IMR-90 (cell line): ENCODE measurements around the gene RALGAPA2. TPM values are rescaled to one million over a fixed set of nuclear protein-coding genes. Genes with fewer than 3 reads are reported as not detected.

Experiments
- ATAC-seq: fragments of 200-7000 bp; cut with Tn5 transposase; 2 replicates; pipeline ENCODE4 v1.9.1; 2020; ENCODE audit warnings: low read depth, mild to moderate bottlenecking, moderate library complexity
- BruUV-seq: library from RNA; stranded (reverse); fragments of 400-500 nt; replicated peaks from 2 replicates; lab custom pipeline; 2021; lab: Mats Ljungman, UMichigan
- CTCF ChIA-PET: fragments of 300-600 bp; formaldehyde crosslinking; extraction: SDS; loops from one replicate; lab custom pipeline; 2021; ENCODE audit warnings: antibody characterized with exemption; lab: Yijun Ruan, JAX
- POLR2A ChIA-PET: fragments of 300-600 bp; sonication (Branson Sonifier 250); formaldehyde crosslinking; loops from one replicate; lab custom pipeline; 2022; ENCODE audit warnings: antibody characterized with exemption; ENCODE audit not compliant: unreplicated experiment; lab: Charles Lee
- DNase-seq: peaks from one replicate; pipeline ENCODE4 v3.0.0; 2013
- H2AFZ ChIP-seq: replicated peaks from 2 replicates; pipeline ENCODE3; 2013; ENCODE audit warnings: low read length, mild to moderate bottlenecking; ENCODE audit not compliant: poor library complexity
- H2AK5ac ChIP-seq: 2 replicates; pipeline ENCODE4 v1.6.1; 2013; ENCODE audit warnings: low read depth, low read length, inconsistent platforms
- H2AK9ac ChIP-seq: replicated peaks from 2 replicates; pipeline ENCODE3; 2013; ENCODE audit warnings: mild to moderate bottlenecking, low read depth, low read length, moderate library complexity; ENCODE audit not compliant: poor library complexity
- H2BK120ac ChIP-seq: 2 replicates; pipeline ENCODE4 v1.6.1; 2013; ENCODE audit warnings: low read depth, low read length, inconsistent platforms
- H2BK15ac ChIP-seq: 3 replicates; pipeline ENCODE4 v1.6.1; 2013; ENCODE audit warnings: low read depth, low read length, inconsistent platforms
- H2BK20ac ChIP-seq: 2 replicates; pipeline ENCODE4 v1.6.1; 2013; ENCODE audit warnings: low read depth, mild to moderate bottlenecking, inconsistent platforms, low read length, moderate library complexity
- H2BK5ac ChIP-seq: 2 replicates; pipeline ENCODE4 v1.6.1; 2013; ENCODE audit warnings: mild to moderate bottlenecking, low read depth, low read length, inconsistent platforms; ENCODE audit not compliant: poor library complexity, severe bottlenecking
- H3K14ac ChIP-seq: replicated peaks from 2 replicates; pipeline ENCODE4 v1.6.1; 2013; ENCODE audit warnings: low read depth, low read length, inconsistent platforms
- H3K18ac ChIP-seq: 2 replicates; pipeline ENCODE4 v1.6.1; 2013; ENCODE audit warnings: low read depth, low read length, control low read depth
- H3K23ac ChIP-seq: 2 replicates; pipeline ENCODE4 v1.6.1; 2013; ENCODE audit warnings: low read depth, low read length, inconsistent platforms
- H3K27ac ChIP-seq: 2 replicates; pipeline ENCODE4 v1.5.1; 2013; ENCODE audit warnings: mild to moderate bottlenecking, control low read depth, low read length; ENCODE audit not compliant: insufficient read depth
- H3K27me3 ChIP-seq: 2 replicates; pipeline ENCODE4 v1.6.1; 2013; ENCODE audit warnings: low read length; ENCODE audit not compliant: control insufficient read depth, insufficient read depth
- H3K36me3 ChIP-seq: 2 replicates; pipeline ENCODE4 v1.6.1; 2013; ENCODE audit warnings: low read length, mixed read lengths; ENCODE audit not compliant: control insufficient read depth, insufficient read depth
- H3K4ac ChIP-seq: 2 replicates; pipeline ENCODE4 v1.6.1; 2013; ENCODE audit warnings: low read depth, low read length, inconsistent platforms
- H3K4me1 ChIP-seq: 2 replicates; pipeline ENCODE4 v1.6.1; 2013; ENCODE audit warnings: low read length, mixed read lengths; ENCODE audit not compliant: control insufficient read depth, insufficient read depth
- H3K4me2 ChIP-seq: 2 replicates; pipeline ENCODE4 v1.6.1; 2013; ENCODE audit warnings: low read depth, mild to moderate bottlenecking, control low read depth, low read length, moderate library complexity
- H3K4me3 ChIP-seq: 2 replicates; pipeline ENCODE4 v1.5.1; 2013; ENCODE audit warnings: low read depth, mild to moderate bottlenecking, control low read depth, low read length, moderate library complexity; ENCODE audit not compliant: insufficient read depth
- H3K56ac ChIP-seq: 2 replicates; pipeline ENCODE4 v1.6.1; 2013; ENCODE audit warnings: low read length, inconsistent platforms; ENCODE audit not compliant: insufficient read depth; ENCODE audit errors: extremely low read depth
- H3K79me1 ChIP-seq, 2 experiments: 2 replicates each; pipeline ENCODE4 v1.6.1; 2013; ENCODE audit warnings: low read length in 2 of 2, inconsistent platforms in 1 of 2, low read depth in 1 of 2
- H3K9ac ChIP-seq: 2 replicates; pipeline ENCODE4 v1.6.1; 2013; ENCODE audit warnings: low read depth, low read length, control low read depth
- H3K9me1 ChIP-seq: 2 replicates; pipeline ENCODE4 v1.6.1; 2013; ENCODE audit warnings: low read length, inconsistent platforms; ENCODE audit not compliant: insufficient read depth
- H3K9me3 ChIP-seq: 2 replicates; pipeline ENCODE4 v1.6.1; 2013; ENCODE audit warnings: low read length; ENCODE audit not compliant: control insufficient read depth, insufficient read depth
- H4K20me1 ChIP-seq: 2 replicates; pipeline ENCODE4 v1.6.1; 2013; ENCODE audit warnings: low read length, inconsistent platforms; ENCODE audit not compliant: insufficient read depth
- H4K5ac ChIP-seq: 2 replicates; pipeline ENCODE4 v1.6.1; 2013; ENCODE audit warnings: mild to moderate bottlenecking, low read depth, low read length, control low read depth
- H4K8ac ChIP-seq, 2 experiments: 2 replicates each; pipeline ENCODE4 v1.6.1; 2013; ENCODE audit warnings: low read depth in 2 of 2, low read length in 2 of 2, control low read depth in 1 of 2, inconsistent platforms in 1 of 2
- H4K91ac ChIP-seq: 2 replicates; pipeline ENCODE4 v1.6.1; 2013; ENCODE audit warnings: low read depth, low read length, inconsistent platforms; ENCODE audit not compliant: insufficient read depth
- BHLHE40 ChIP-seq: fragments of 150-350 bp; IDR thresholded peaks from 2 replicates; pipeline ENCODE4 v1.6.1; 2016; ENCODE audit warnings: mild to moderate bottlenecking, low read depth, low read length
- CEBPB ChIP-seq: IDR thresholded peaks from 2 replicates; pipeline ENCODE4 v1.6.1; 2012; ENCODE audit warnings: low read depth, low read length, improper control_type of control experiment
- CHD1 ChIP-seq: IDR thresholded peaks from 2 replicates; pipeline ENCODE4 v1.6.1; 2012; ENCODE audit warnings: low read depth, low read length, improper control_type of control experiment
- CTCF ChIP-seq: conservative IDR thresholded peaks from 2 replicates; pipeline ENCODE4 v1.5.1; 2012; ENCODE audit warnings: mild to moderate bottlenecking, low read depth, low read length, improper control_type of control experiment
- ELK1 ChIP-seq: fragments of 150-350 bp; IDR thresholded peaks from 2 replicates; pipeline ENCODE4 v1.6.1; 2016; ENCODE audit warnings: low read depth, mild to moderate bottlenecking, low read length, moderate library complexity, borderline replicate concordance
- FOS ChIP-seq: fragments of 150-350 bp; IDR thresholded peaks from 2 replicates; pipeline ENCODE4 v1.6.1; 2016; ENCODE audit warnings: low read depth, low read length
- MAFK ChIP-seq: IDR thresholded peaks from 2 replicates; pipeline ENCODE4 v1.6.1; 2012; ENCODE audit warnings: low read depth, low read length, improper control_type of control experiment
- MAZ ChIP-seq: IDR thresholded peaks from 2 replicates; pipeline ENCODE4 v1.6.1; 2012; ENCODE audit warnings: low read depth, mild to moderate bottlenecking, low read length, improper control_type of control experiment, moderate library complexity, borderline replicate concordance
- MXI1 ChIP-seq: IDR thresholded peaks from 2 replicates; pipeline ENCODE4 v1.6.1; 2012; ENCODE audit warnings: low read depth, mild to moderate bottlenecking, low read length, moderate library complexity, borderline replicate concordance
- NFE2L2 ChIP-seq: fragments of 150-350 bp; IDR thresholded peaks from 2 replicates; pipeline ENCODE4 v1.6.1; 2016; ENCODE audit warnings: low read depth, mild to moderate bottlenecking, low read length
- POLR2A ChIP-seq: IDR thresholded peaks from 2 replicates; pipeline ENCODE4 v1.6.1; 2012; ENCODE audit warnings: mild to moderate bottlenecking, low read depth, low read length
- RAD21 ChIP-seq: IDR thresholded peaks from 2 replicates; pipeline ENCODE4 v1.6.1; 2012; ENCODE audit warnings: low read length, improper control_type of control experiment
- RCOR1 ChIP-seq: IDR thresholded peaks from 2 replicates; pipeline ENCODE4 v1.6.1; 2012; ENCODE audit warnings: mild to moderate bottlenecking, low read length, improper control_type of control experiment; ENCODE audit not compliant: insufficient replicate concordance
- RFX5 ChIP-seq: IDR thresholded peaks from 2 replicates; pipeline ENCODE4 v1.8.0; 2012; ENCODE audit warnings: low read depth, mild to moderate bottlenecking, low read length, moderate library complexity
- SMC3 ChIP-seq: fragments of 150-350 bp; IDR thresholded peaks from 2 replicates; pipeline ENCODE4 v1.6.1; 2016; ENCODE audit warnings: low read depth, mild to moderate bottlenecking, antibody characterized with exemption, low read length, moderate library complexity
- WGBS, 2 experiments: methylation state at CpG; one replicate each; pipeline versions ENCODE4 v1.1.5 to v1.1.7; 2013; ENCODE audit warnings: missing lambda C conversion rate in 2 of 2; ENCODE audit not compliant: insufficient read length in 1 of 2; ENCODE audit errors: extremely low coverage in 2 of 2; 5-methylcytosine and 5-hydroxymethylcytosine counted together
- dilution Hi-C: fragments of 300-500 bp; cut with HindIII; formaldehyde crosslinking; loops from one replicate; pipeline ENCODE4 v1.14.3; 2018; ENCODE audit warnings: low sequenced_read_pairs; ENCODE audit not compliant: unreplicated experiment
- in situ Hi-C: fragments of 300-500 bp; cut with MboI; formaldehyde crosslinking; loops from 3 replicates; pipeline ENCODE4 v1.14.3; 2019; ENCODE audit warnings: low sequenced_read_pairs, inconsistent platforms, mixed read lengths
- intact Hi-C: fragments of 100-400 bp; cut with micrococcal nuclease; formaldehyde crosslinking; loops from 2 replicates; pipeline ENCODE4 v1.10.0; 2022
- polyA plus RNA-seq, 3 experiments: library from polyadenylated mRNA; depleted of rRNA; stranded (reverse); fragments of >200 nt; gene quantifications; 2 replicates each; pipeline ENCODE4 v1.2.3, GENCODE V29; 2012; ENCODE audit warnings: low replicate concordance in 1 of 3
- total RNA-seq: library from RNA; depleted of rRNA; stranded (reverse); fragments of >200 nt; gene quantifications from 2 replicates; pipeline ENCODE4 v1.2.3, GENCODE V29; 2012
- TF ChIP-seq, protein P1 (sequence below): fragments of 150-350 bp; IDR thresholded peaks from 2 replicates; pipeline ENCODE4 v1.6.1; 2017; ENCODE audit warnings: mild to moderate bottlenecking, antibody characterized with exemption, low read length, low read depth

The RALGAPA2 gene
- total and polyA plus RNA-seq, 2 of the 4 experiments (the other 2 are of a cell fraction), result 1.3 to 3.9 TPM

DNA sequence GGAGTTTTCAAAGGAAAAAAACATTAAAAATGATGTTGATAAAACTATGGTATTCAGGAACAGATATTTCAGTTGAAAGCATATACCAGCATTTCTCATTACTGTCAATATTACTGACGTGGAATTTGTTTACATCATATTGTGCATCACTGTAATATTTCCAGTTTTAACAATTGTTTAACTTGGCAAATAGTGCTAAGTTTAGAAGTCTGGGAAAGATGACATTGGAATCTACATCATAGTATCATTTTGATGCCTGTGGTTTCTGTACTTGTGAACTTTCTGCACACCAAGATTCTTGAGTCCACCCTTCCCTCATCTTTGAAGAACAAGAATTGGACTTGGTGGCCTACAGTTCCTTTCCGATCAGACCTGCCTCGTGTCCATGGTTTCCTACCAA lies 98.1 kb downstream of the RALGAPA2 start:
- Histone ChIP-seq H3K14ac (no peak overlapping the region), H3K18ac (no peak overlapping the region), H3K23ac (no peak overlapping the region), H3K36me3 (no peaks in the 10 kb centered on the region), H3K4me1 (peaks cover 3% of the 10 kb centered on the region; the same call in 1 of the 2 replicates), H4K91ac (no peak overlapping the region), H2AK9ac (no peak overlapping the region), H3K27ac (no peak overlapping the region), H2BK120ac (no peak overlapping the region), H3K56ac (no peak overlapping the region), H3K9me3 (no peaks in the 10 kb centered on the region), H2AK5ac (no peak overlapping the region), H2BK15ac (no peak overlapping the region), H2BK20ac (no peak overlapping the region), H4K8ac (no peak overlapping the region), H3K4ac (no peak overlapping the region), H3K79me1 (no peaks in the 10 kb centered on the region), H4K5ac (no peak overlapping the region), H3K9ac (no peak overlapping the region), H3K4me3 (no peak overlapping the region), H3K27me3 (no peaks in the 10 kb centered on the region), H3K4me2 (no peak overlapping the region), H2BK5ac (no peak overlapping the region), H2AFZ (no peak overlapping the region), H3K9me1 (peaks cover 7% of the 10 kb centered on the region; the same call in 1 of the 2 replicates), H4K20me1 (no peaks in the 10 kb centered on the region)
- intact Hi-C loops (loop anchor here (10.0 kb wide), 1 partner anchor 210 kb away; no protein-coding TSS in a partner anchor), dilution Hi-C loops (no loop called here), in situ Hi-C loops (no loop called here)
- ChIA-PET CTCF (no interaction called here), POLR2A (no interaction called here)
- peak; percentile 29; the same call in 1 of the 2 replicates for ATAC-seq
- no CpG with 5 or more reads among the region's 3 CpGs for WGBS, 2 experiments
- peak; percentile 25 for DNase-seq
- no TSS peak for BruUV-seq
- no peak for TF ChIP-seq MXI1
- no peak for TF ChIP-seq SMC3
- no peak for TF ChIP-seq RCOR1
- TF ChIP-seq, protein P1, sequence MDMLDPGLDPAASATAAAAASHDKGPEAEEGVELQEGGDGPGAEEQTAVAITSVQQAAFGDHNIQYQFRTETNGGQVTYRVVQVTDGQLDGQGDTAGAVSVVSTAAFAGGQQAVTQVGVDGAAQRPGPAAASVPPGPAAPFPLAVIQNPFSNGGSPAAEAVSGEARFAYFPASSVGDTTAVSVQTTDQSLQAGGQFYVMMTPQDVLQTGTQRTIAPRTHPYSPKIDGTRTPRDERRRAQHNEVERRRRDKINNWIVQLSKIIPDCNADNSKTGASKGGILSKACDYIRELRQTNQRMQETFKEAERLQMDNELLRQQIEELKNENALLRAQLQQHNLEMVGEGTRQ, result no peak
- no peak for TF ChIP-seq RFX5
- no peak for TF ChIP-seq FOS
- no peak for TF ChIP-seq CHD1
- TF ChIP-seq NFE2L2, result no peak
- TF ChIP-seq ELK1, result no peak
- TF ChIP-seq POLR2A, result no peak
- no peak for TF ChIP-seq CEBPB
- TF ChIP-seq MAFK, result no peak
- TF ChIP-seq MAZ, result no peak
- TF ChIP-seq CTCF, result no peak
- no peak for TF ChIP-seq BHLHE40
- no peak for TF ChIP-seq RAD21
